ENCODE data around the gene PRRG1. TPM values are rescaled to one million over a fixed set of nuclear protein-coding genes. Genes with fewer than 3 reads are reported as not detected.

Gene PRRG1
- total and polyA plus RNA-seq, 2 of the 13 experiments (the other 11 are each of a cell fraction or from before 2014, with no cell fraction given) = 5.0 to 11.0 TPM

- ATAC-seq (no peak), DNase-seq (ENCODE audit: low spot score) (no peak), FAIRE-seq (no peak)
- Histone ChIP-seq H3K4me3 (replicated peaks in 1 of 3; ENCODE audit: insufficient read depth in 1 of 3, low read depth in 2 of 3, low read length in 3 of 3) (no peak overlapping the region), H3K27ac (ENCODE audit: extremely low read length, insufficient read depth, low read length) (no peak overlapping the region), H2AFZ (ENCODE audit: low read length) (no peak overlapping the region), H3K79me2 (ENCODE audit: insufficient read depth, low read length) (no peaks in the 10 kb centered on the region), H3K27me3 (ENCODE audit: control insufficient read depth in 1 of 2, insufficient read depth in 2 of 2, low read length in 2 of 2) (no peaks in the 10 kb centered on the region), H4K20me1 (ENCODE audit: insufficient read depth, low read length) (no peaks in the 10 kb centered on the region), H3K4me2 (ENCODE audit: low read depth, low read length) (no peak overlapping the region), H3K9ac (ENCODE audit: insufficient read depth, low read depth, low read length) (no peak overlapping the region), H3K4me1 (ENCODE audit: insufficient read depth, low read length) (peaks cover 18% of the 10 kb centered on the region), H3K36me3 (replicated peaks in 1 of 2; ENCODE audit: control insufficient read depth in 1 of 2, insufficient read depth in 2 of 2, low read length in 2 of 2) (no peaks in the 10 kb centered on the region), H3K9me3 (ENCODE audit: low read length) (no peaks in the 10 kb centered on the region)
- no TSS peak for BruUV-seq (replicated peaks)
- no peak for TF ChIP-seq ZBTB1 (CRISPR knock-in tag; IDR thresholded peaks at IDR 0.05; ENCODE audit: borderline replicate concordance)
- no peak for TF ChIP-seq DPF2 (CRISPR knock-in tag; IDR thresholded peaks at IDR 0.05; ENCODE audit: borderline replicate concordance, low read depth)
- no peak for TF ChIP-seq ZNF160 (CRISPR knock-in tag; IDR thresholded peaks at IDR 0.05)
- no peak for TF ChIP-seq MXD3 (CRISPR knock-in tag; IDR thresholded peaks at IDR 0.05)
- no peak for TF ChIP-seq MXD1 (CRISPR knock-in tag; IDR thresholded peaks at IDR 0.05)
- TF ChIP-seq NR2F1 (CRISPR knock-in tag; IDR thresholded peaks at IDR 0.05) = no peak
- TF ChIP-seq XRCC5 (optimal IDR thresholded peaks at IDR 0.05; ENCODE audit: low read length) = no peak
- TF ChIP-seq BCL3 (CRISPR knock-in tag; IDR thresholded peaks at IDR 0.05) = no peak
- POLR2A ChIA-PET = no interaction called here
- intact Hi-C loops (cut with micrococcal nuclease; ENCODE audit: unreplicated experiment) = no loop called here
- CTCF ChIA-PET (ENCODE audit: low intra/inter-chr PET ratio, low total read pairs) = no interaction called here
- in situ Hi-C loops (cut with HindIII; ENCODE audit: extremely low pct_ligation_motif_present, low pct_unique_long_range_greater_than_20kb) = no loop called here
- WGBS (ENCODE audit: low lambda C conversion rate) = 98% methylated on average over 5 of the region's 5 CpGs
Measured at GRCh38 chrX:37474478-37474877, 125.3 kb downstream of the PRRG1 start.

All from HepG2 (cell line).